Measurements from ENCODE around the gene STOML3.

GRCh38 chr13:38960175-38960574, 30.5 kb downstream of the STOML3 start:
- no peak for TF ChIP-seq PAX5 (IDR thresholded peaks at IDR 0.05; ENCODE audit: insufficient read depth, low read length, severe bottlenecking)
- TF ChIP-seq POLR2AphosphoS5 (IDR thresholded peaks at IDR 0.05; ENCODE audit: low read depth, low read length): no peak
- TF ChIP-seq POLR2A (IDR thresholded peaks at IDR 0.05; ENCODE audit: low read depth, low read length): no peak
- no peak for TF ChIP-seq TAF1 (IDR thresholded peaks at IDR 0.05; ENCODE audit: low read depth, low read length)

Data from GM12891 (cell line).